SK-N-SH (cell line): ENCODE measurements around the gene KRTAP5-11. TPM values are rescaled to one million over a fixed set of nuclear protein-coding genes. Genes with fewer than 3 reads are reported as not detected.
"Not testable (repeated sequence)": the region's sequence is repeated elsewhere in the genome, so short reads cannot be mapped to it uniquely, and the experiment has no call there.

Experiments
- CTCF ChIA-PET: fragments of 300-600, 350-600 bp; formaldehyde crosslinking; extraction: SDS; loops from one replicate; lab custom pipeline; 2021; lab: Yijun Ruan, JAX
- POLR2A ChIA-PET: fragments of 350-600 bp; sonication (Branson Sonifier 250); formaldehyde crosslinking; extraction: SDS; loops from one replicate; lab custom pipeline; 2020; ENCODE audit warnings: antibody characterized with exemption, inconsistent platforms; lab: Yijun Ruan, JAX
- DNase-seq: peaks from one replicate; pipeline ENCODE4 v3.0.0; 2012
- H2AFZ ChIP-seq: fragments of 200-600 bp; sonication (generic); 2 replicates; pipeline ENCODE4 v1.8.1; 2016; ENCODE audit warnings: antibody characterized with exemption, mild to moderate bottlenecking, low read depth
- H3F3A ChIP-seq: fragments of 200-600 bp; sonication (generic); replicated peaks from 2 replicates; pipeline ENCODE3; 2016; ENCODE audit warnings: antibody characterized with exemption, mild to moderate bottlenecking; ENCODE audit not compliant: insufficient read depth
- H3K27ac ChIP-seq, 2 experiments: fragments of 200-500 bp in 1 of 2; fragments of 200-600 bp in 1 of 2; sonication (Bioruptor generic) in 1 of 2; sonication (generic), shearing (Covaris generic) in 1 of 2; 2 replicates each; pipeline versions ENCODE4 v1.5.1 to v1.6.1; 2014 to 2016; ENCODE audit warnings: low read depth in 2 of 2, inconsistent platforms in 1 of 2, low read length in 1 of 2, mild to moderate bottlenecking in 1 of 2, mixed read lengths in 1 of 2
- H3K27me3 ChIP-seq: fragments of 200-600 bp; sonication (generic), shearing (Covaris generic); 2 replicates; pipeline ENCODE4 v1.6.1; 2016; ENCODE audit warnings: mixed run types; ENCODE audit not compliant: insufficient read depth
- H3K36me3 ChIP-seq, 2 experiments: fragments of 200-500 bp in 1 of 2; fragments of 200-600 bp in 1 of 2; sonication (Bioruptor generic) in 1 of 2; sonication (generic) in 1 of 2; replicated peaks in 1 of 2; 2 replicates each; pipeline versions ENCODE3 to v1.5.1; 2014 to 2016; ENCODE audit warnings: low read length in 1 of 2, mild to moderate bottlenecking in 1 of 2; ENCODE audit not compliant: insufficient read depth in 2 of 2, control insufficient read depth in 1 of 2
- H3K4me1 ChIP-seq, 2 experiments: fragments of 200-500 bp in 1 of 2; fragments of 200-600 bp in 1 of 2; sonication (Bioruptor generic) in 1 of 2; sonication (generic), shearing (Covaris generic) in 1 of 2; 2 replicates each; pipeline versions ENCODE4 v1.5.1 to v1.6.1; 2014 to 2016; ENCODE audit warnings: low read depth in 1 of 2, low read length in 1 of 2, mixed run types in 1 of 2; ENCODE audit not compliant: insufficient read depth in 2 of 2, control insufficient read depth in 1 of 2
- H3K4me2 ChIP-seq: fragments of 200-600 bp; sonication (generic), shearing (Covaris generic); 2 replicates; pipeline ENCODE4 v1.6.1; 2017; ENCODE audit warnings: mixed run types
- H3K4me3 ChIP-seq, 2 experiments: fragments of 200-500 bp in 1 of 2; fragments of 200-600 bp in 1 of 2; sonication (Bioruptor generic) in 1 of 2; sonication (generic), shearing (Covaris generic) in 1 of 2; 2 replicates each; pipeline versions ENCODE4 v1.5.1 to v1.8.1; 2014 to 2016; ENCODE audit warnings: low read depth in 2 of 2, inconsistent platforms in 1 of 2, low read length in 1 of 2, mild to moderate bottlenecking in 1 of 2, mixed read lengths in 1 of 2, moderate library complexity in 1 of 2
- H3K79me2 ChIP-seq: fragments of 200-600 bp; sonication (generic); 2 replicates; pipeline ENCODE4 v1.8.1; 2017; ENCODE audit warnings: mild to moderate bottlenecking; ENCODE audit not compliant: insufficient read depth
- H3K9ac ChIP-seq: fragments of 200-600 bp; sonication (generic); 2 replicates; pipeline ENCODE4 v1.6.1; 2017; ENCODE audit warnings: mixed run types
- H3K9me2 ChIP-seq: fragments of 200-600 bp; sonication (generic); 2 replicates; pipeline ENCODE4 v1.6.1; 2017; ENCODE audit warnings: mixed run types
- H3K9me3 ChIP-seq: fragments of 200-600 bp; sonication (generic); 2 replicates; pipeline ENCODE4 v1.6.1; 2017; ENCODE audit warnings: mixed run types, mild to moderate bottlenecking, moderate library complexity
- H4K20me1 ChIP-seq: fragments of 200-600 bp; sonication (generic); 2 replicates; pipeline ENCODE4 v1.6.1; 2017; ENCODE audit warnings: mild to moderate bottlenecking, mixed run types; ENCODE audit not compliant: insufficient read depth
- EP300 ChIP-seq, 2 experiments: IDR thresholded peaks; 2 replicates each; pipeline versions ENCODE4 v1.4.0 to v1.6.1; 2012; ENCODE audit warnings: borderline replicate concordance in 1 of 2, low read depth in 1 of 2, low read length in 1 of 2
- FOSL2 ChIP-seq: IDR thresholded peaks from 2 replicates; pipeline ENCODE4 v1.4.0; 2012; ENCODE audit warnings: low read depth, mild to moderate bottlenecking, moderate library complexity, borderline replicate concordance
- FOXM1 ChIP-seq: IDR thresholded peaks from 2 replicates; pipeline ENCODE4 v1.4.0; 2012; ENCODE audit warnings: low read depth, mild to moderate bottlenecking
- JUND ChIP-seq: IDR thresholded peaks from 2 replicates; pipeline ENCODE4 v1.4.0; 2012
- PBX3 ChIP-seq: IDR thresholded peaks from 2 replicates; pipeline ENCODE4; 2012
- RAD21 ChIP-seq: IDR thresholded peaks from 2 replicates; pipeline ENCODE4 v1.6.1; 2012; ENCODE audit warnings: mild to moderate bottlenecking, low read length
- REST ChIP-seq: IDR thresholded peaks from 2 replicates; pipeline ENCODE4 v1.6.1; 2012; ENCODE audit warnings: mild to moderate bottlenecking, low read depth, low read length, moderate library complexity
- RXRA ChIP-seq: IDR thresholded peaks from 2 replicates; pipeline ENCODE4 v1.4.0; 2012; ENCODE audit warnings: low read depth, mild to moderate bottlenecking, borderline replicate concordance
- YY1 ChIP-seq: IDR thresholded peaks from 2 replicates; pipeline ENCODE4 v1.4.0; 2012; ENCODE audit warnings: low read depth, mild to moderate bottlenecking
- ZBTB33 ChIP-seq: IDR thresholded peaks from 2 replicates; pipeline ENCODE4 v1.4.0; 2012; ENCODE audit warnings: low read depth, borderline replicate concordance
- WGBS: methylation state at CpG from one replicate; pipeline ENCODE4 v1.1.6; 2017; ENCODE audit warnings: low lambda C conversion rate; 5-methylcytosine and 5-hydroxymethylcytosine counted together
- polyA plus RNA-seq, 3 experiments: library from polyadenylated mRNA; depleted of rRNA; stranded (reverse); fragments of >200 nt; gene quantifications; 2 replicates each; pipeline ENCODE4 v1.2.3, GENCODE V29; 2012

The KRTAP5-11 gene
- polyA plus RNA-seq, 1 of the 3 experiments (the other 2 are of a cell fraction), result not detected

- H3K27me3 ChIP-seq, result no peaks in the 10 kb centered on the region
- H3F3A ChIP-seq, result no peaks in the 10 kb centered on the region
- H3K9me2 ChIP-seq, result no peaks in the 10 kb centered on the region
- H3K36me3 ChIP-seq, result no peaks in the 10 kb centered on the region
- no peak overlapping the region for H3K27ac ChIP-seq
- DNase-seq, result no peak
- POLR2A ChIA-PET, result no interaction called here
- WGBS, result 34% methylated on average over 5 of the region's 5 CpGs
- H3K9me3 ChIP-seq, result no peaks in the 10 kb centered on the region
- CTCF ChIA-PET, result interaction anchor here (1.9 to 3.4 kb wide), 2 partner anchors 8 to 11 kb away, joined by 7 to 13 read pairs; partner anchors contain the start of gene KRTAP5-11
- H3K9ac ChIP-seq, result no peak overlapping the region
- no peak overlapping the region for H3K4me3 ChIP-seq
- TF ChIP-seq ZBTB33 (no peak), EP300 (IDR thresholded peaks at IDR 0.05; ENCODE audit: borderline replicate concordance in 1 of 2, low read depth in 1 of 2, low read length in 1 of 2) (no peak), RAD21 (no peak), FOSL2 (no peak), FOXM1 (no peak)
- H3K79me2 ChIP-seq, result no peaks in the 10 kb centered on the region
- H3K4me2 ChIP-seq, result no peak overlapping the region
- H2AFZ ChIP-seq, result no peak overlapping the region
- H4K20me1 ChIP-seq, result no peaks in the 10 kb centered on the region
- H3K4me1 ChIP-seq, result no peaks in the 10 kb centered on the region; a peak in 1 of 4 replicates
These were observed 8.3 kb downstream of the KRTAP5-11 start for GRCh38 chr11:71574418-71574817.

- H3K9me3 ChIP-seq, result no peaks in the 10 kb centered on the region
- no peaks in the 10 kb centered on the region for H3K36me3 ChIP-seq
- H4K20me1 ChIP-seq, result no peaks in the 10 kb centered on the region
- no peak overlapping the region for H3K9ac ChIP-seq
- H3K4me3 ChIP-seq, result no peak overlapping the region
- H3K9me2 ChIP-seq, result no peaks in the 10 kb centered on the region
- no peak overlapping the region for H3K27ac ChIP-seq
- H3F3A ChIP-seq, result no peaks in the 10 kb centered on the region
- 44% methylated on average over 7 of the region's 11 CpGs for WGBS
- H3K27me3 ChIP-seq, result no peaks in the 10 kb centered on the region
- no peaks in the 10 kb centered on the region for H3K79me2 ChIP-seq
- TF ChIP-seq PBX3 (no peak), JUND (no peak), YY1 (no peak), RXRA (no peak), REST (no peak)
- no peak overlapping the region for H2AFZ ChIP-seq
- no peak overlapping the region for H3K4me2 ChIP-seq
- H3K4me1 ChIP-seq, result peaks cover 0 to 10% of the 10 kb centered on the region in 2 experiments; a peak in 1 of 4 replicates
- CTCF ChIA-PET, result interaction anchor here (1.9 kb wide), 1 partner anchor 10 kb away, joined by 7 read pairs; the partner anchor contains the start of gene KRTAP5-11
- DNase-seq, result no peak
- POLR2A ChIA-PET, result no interaction called here
These were observed 9.9 kb downstream of the KRTAP5-11 start for GRCh38 chr11:71572811-71573210.

GRCh38 chr11:71571101-71571850 is 11.4 kb downstream of the KRTAP5-11 start:
- H3K27ac ChIP-seq, H3F3A ChIP-seq, H4K20me1 ChIP-seq, H3K79me2 ChIP-seq, POLR2A ChIA-PET, H3K4me3 ChIP-seq, DNase-seq, H3K9me3 ChIP-seq, H3K9ac ChIP-seq, H3K36me3 ChIP-seq, H3K4me2 ChIP-seq, H3K27me3 ChIP-seq, H2AFZ ChIP-seq, H3K9me2 ChIP-seq: not testable (repeated sequence)
- CTCF ChIA-PET, result interaction anchor here (1.4 kb wide), 1 partner anchor 9 kb away, joined by 3 read pairs; no protein-coding TSS in a partner anchor
- H3K4me1 ChIP-seq, result peaks cover 0 to 11% of the 10 kb centered on the region in 2 experiments; a peak in 1 of 4 replicates
- 65% methylated on average over 22 of the region's 39 CpGs for WGBS
